GM19025 (cell line): ENCODE data around the gene CPSF3.
"Not testable (repeated sequence)": the region's sequence is repeated elsewhere in the genome, so short reads cannot be mapped to it uniquely, and the experiment has no call there.

ENCODE experiments used
- ATAC-seq: cut with Tn5 transposase; IDR thresholded peaks from one replicate; pipeline ENCODE4 v1.9.1; 2021; ENCODE audit warnings: mild to moderate bottlenecking, low read depth, moderate library complexity; ENCODE audit not compliant: unreplicated experiment

CPSF3 gene

DNA sequence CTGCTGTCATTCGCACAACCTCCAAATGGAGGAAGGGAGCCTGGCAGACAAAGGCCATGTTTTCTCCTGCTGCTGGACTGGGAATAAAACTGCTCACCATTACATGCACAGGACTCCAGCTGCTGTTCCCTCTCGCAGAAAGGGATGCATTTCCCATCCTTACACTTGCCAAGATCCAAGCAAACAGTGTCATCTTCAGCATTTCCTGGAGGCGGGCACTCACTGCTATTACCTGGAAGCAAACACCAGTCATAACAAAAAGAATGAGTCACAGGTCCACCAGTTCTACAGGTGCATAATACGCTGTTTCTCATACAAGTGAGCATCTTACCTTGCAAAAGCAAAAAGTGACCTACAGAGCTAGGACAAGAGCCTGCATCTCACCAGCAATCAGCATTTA is 73.6 kb downstream of the CPSF3 start:
- ATAC-seq, result no peak

DNA sequence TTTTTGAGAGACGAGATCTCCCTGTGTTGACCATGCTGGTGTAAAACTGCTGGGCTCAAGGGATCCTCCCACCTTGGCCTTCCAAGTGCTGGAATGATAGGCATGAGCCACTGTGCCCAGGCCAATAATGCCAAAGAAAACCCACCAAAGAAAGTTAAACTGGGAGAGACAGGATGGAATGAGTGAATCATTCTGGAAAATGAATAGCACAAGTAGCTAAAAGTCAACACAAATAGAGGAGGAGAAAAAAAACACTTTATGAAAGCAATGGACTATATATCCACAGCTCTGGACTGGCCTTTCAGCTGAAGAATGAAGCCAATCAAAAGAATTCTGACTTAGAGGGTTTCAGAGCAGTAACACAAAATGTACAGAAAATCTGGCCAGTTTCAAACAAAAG is 74.8 kb downstream of the CPSF3 start:
- no peak for ATAC-seq

DNA sequence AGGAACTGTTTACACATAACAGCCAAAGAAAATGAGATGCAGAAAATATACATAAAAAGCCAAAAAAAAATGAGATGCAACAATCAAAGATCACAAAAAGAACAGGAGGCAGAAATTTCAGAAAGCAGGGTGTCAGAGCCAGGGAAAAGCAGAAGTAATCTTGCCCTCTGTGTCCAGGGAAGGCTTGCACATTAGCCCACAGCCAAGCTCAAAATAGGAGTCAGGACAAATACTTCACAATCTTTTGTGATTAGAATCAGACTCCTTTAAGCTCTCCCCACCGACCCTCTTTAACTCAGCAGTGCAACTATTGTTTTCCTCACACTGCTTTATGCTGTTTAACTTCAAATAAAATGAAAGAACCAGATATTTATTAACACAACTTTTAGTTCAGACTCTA is 85.5 kb downstream of the CPSF3 start:
- ATAC-seq, result no peak

DNA sequence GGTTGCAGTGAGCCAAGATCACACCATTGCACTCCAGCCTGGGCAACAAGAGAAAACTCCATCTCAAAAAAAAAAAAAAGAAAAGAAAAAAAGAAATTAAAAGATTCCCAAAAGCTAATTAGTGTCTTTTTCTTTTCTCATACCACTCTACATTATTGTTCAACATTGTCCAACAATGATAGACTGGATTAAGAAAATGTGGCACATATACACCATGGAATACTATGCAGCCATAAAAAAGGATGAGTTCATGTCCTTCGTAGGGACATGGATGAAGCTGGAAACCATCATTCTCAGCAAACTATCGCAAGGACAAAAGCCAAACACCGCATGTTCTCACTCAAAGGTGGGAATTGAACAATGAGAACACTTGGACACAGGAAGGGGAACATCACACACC is 90.5 kb downstream of the CPSF3 start:
- not testable (repeated sequence) for ATAC-seq

DNA sequence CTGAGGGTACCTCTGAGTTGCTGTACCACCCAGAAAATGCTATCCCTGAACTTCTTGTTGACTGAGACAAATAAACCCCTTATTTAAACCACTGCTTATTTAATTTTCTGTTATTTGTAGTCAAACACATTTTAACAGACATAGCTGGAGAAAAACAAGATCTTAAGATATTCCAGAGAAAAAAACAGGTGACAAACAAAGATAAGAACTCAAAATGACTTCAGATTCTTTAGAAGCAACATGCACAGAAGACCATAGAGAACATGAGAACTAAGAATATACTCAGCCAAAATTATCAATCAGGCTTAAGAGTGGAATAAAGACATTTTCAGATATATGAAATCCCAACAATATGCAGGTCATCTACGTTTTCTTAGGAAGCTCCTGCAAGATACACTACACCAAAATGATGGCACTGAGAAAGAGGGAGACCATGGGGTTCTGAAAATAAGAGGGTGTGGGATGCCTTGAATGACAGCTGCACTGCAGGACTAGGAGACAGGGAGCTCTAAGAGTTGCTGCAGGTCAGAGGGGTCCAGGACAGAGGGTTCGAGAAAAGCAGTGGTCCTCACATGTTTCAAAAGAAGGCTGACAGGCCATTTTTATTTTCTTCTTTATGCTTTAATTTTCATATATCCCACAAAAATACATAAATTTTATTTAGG is 93.8 kb downstream of the CPSF3 start:
- no peak for ATAC-seq

DNA sequence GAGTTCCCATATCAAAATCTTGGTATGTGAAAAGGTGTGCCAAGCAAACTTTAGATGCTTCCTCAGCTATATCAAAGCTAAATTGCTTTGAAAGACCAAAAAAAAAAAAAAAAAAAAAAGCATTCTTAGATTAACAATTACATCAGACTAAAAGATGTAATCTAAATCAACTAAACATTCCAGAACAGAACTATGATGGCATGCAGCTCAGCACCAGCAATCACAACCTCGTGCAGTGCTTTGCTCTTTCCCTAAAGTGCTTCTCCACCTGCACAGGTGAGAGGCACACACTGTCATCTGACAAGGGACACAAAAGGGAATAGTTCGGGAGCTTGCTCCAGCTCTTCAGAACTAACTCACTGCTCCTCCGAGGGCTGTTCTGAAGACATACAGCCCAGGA is 94.7 kb downstream of the CPSF3 start:
- no peak for ATAC-seq

DNA sequence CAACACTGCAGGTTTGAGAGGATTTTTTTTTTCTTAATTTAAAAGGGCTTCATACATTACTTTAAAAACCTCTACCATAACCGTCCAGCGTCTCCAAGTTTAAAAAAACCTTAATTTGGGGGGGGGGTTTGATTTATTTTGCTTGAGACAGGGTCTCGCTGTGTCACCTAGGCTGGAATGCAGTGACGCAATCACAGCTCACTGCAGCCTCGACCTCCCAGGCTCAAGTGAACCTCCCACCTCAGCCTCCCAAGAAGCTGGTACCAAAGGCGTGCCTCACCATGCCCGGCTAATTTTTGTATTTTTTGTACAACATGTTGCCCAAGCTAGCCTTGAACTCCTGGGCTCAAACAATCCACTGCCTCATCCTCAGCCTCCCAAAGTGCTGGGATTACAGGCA is 95.3 kb downstream of the CPSF3 start:
- no peak for ATAC-seq

DNA sequence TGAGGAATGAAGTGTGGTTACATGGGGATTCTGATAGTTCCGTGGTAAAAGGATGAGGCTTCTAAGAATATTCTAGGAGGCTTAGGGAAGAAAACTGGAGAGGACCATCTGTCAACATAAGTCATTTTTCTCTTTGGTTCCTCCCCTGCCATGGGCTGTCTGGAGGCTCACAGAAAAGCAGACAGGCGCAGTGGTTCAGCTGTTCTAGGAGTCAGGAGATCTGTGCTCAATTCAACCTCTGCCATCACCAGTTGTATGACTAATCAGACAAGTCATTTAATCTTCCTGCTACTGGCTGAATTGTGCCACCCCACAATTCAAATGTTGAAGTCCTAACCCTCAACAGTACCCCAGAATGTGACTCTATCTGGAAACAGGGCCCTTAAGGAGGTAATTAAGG is 95.8 kb downstream of the CPSF3 start:
- ATAC-seq, result no peak
